Body of pancreas (tissue), 4 donors: Measurements from ENCODE around the gene SPAG5. TPM values are rescaled to one million over a fixed set of nuclear protein-coding genes. Genes with fewer than 3 reads are reported as not detected.

ENCODE experiments used
- ATAC-seq: fragments of 150-250 bp; one replicate; pipeline ENCODE4 v1.9.1; 2016
- DNase-seq, 4 donors: peaks; one replicate each; pipeline ENCODE4 v3.0.0-alpha.2; 2019
- H3K27ac ChIP-seq, 4 donors: fragments of 200-600 bp; sonication (generic); 1 replicate in 3 of 4; 2 replicates in 1 of 4; pipeline versions ENCODE4 v1.5.1 to v1.6.1; 2016 to 2019; ENCODE audit warnings: mild to moderate bottlenecking in 1 of 4, mixed read lengths in 1 of 4, moderate library complexity in 1 of 4
- H3K27me3 ChIP-seq, 2 donors: fragments of 200-600 bp; sonication (generic); one replicate each; pipeline ENCODE4 v1.6.0; 2016; ENCODE audit warnings: mild to moderate bottlenecking in 1 of 2
- H3K36me3 ChIP-seq, 2 donors: fragments of 200-600 bp; sonication (generic); replicated peaks in 1 of 2; 2 replicates each; pipeline ENCODE4 v1.5.1; 2016; ENCODE audit warnings: low read depth in 2 of 2; ENCODE audit not compliant: insufficient read depth in 1 of 2
- H3K4me1 ChIP-seq: fragments of 200-600 bp; sonication (generic); one replicate; pipeline ENCODE4 v1.6.0; 2016
- H3K4me3 ChIP-seq, 2 donors: fragments of 200-600 bp; sonication (generic); 1 replicate in 1 of 2; 2 replicates in 1 of 2; pipeline ENCODE4 v1.5.1; 2016 to 2019
- H3K9me3 ChIP-seq, 3 donors: fragments of 200-600 bp; sonication (generic); 1 replicate in 2 of 3; 2 replicates in 1 of 3; pipeline ENCODE4 v1.5.1; 2016
- POLR2A ChIP-seq, 3 donors: fragments of 450-650 bp; IDR thresholded peaks; one replicate each; pipeline ENCODE4 v1.6.1; 2016; ENCODE audit warnings: antibody characterized with exemption in 3 of 3, mild to moderate bottlenecking in 2 of 3
- WGBS, 2 donors: methylation state at CpG; one replicate each; pipeline ENCODE4 v1.1.5; 2017; 5-methylcytosine and 5-hydroxymethylcytosine counted together
- intact Hi-C: fragments of 100-400 bp; cut with DNase I; formaldehyde crosslinking; loops from one replicate; pipeline ENCODE4 v1.15.1; 2023
- total RNA-seq, 2 donors: library from RNA; depleted of rRNA; stranded (reverse); fragments of >200 nt; gene quantifications; one replicate each; pipeline ENCODE4 v1.1.0, GENCODE V29; 2016
- TF ChIP-seq, protein P1 (sequence below), 7 experiments: fragments of 450-650 bp in 4 of 7; fragments of 200-600 bp in 3 of 7; sonication (generic) in 3 of 7; IDR thresholded peaks; one replicate each; pipeline ENCODE4 v1.5.1; 2016 to 2019; ENCODE audit warnings: antibody characterized with exemption in 7 of 7

SPAG5 gene
- total RNA-seq, 2 donors from 2014 or later: 3.1 TPM; not detected in 1

DNA sequence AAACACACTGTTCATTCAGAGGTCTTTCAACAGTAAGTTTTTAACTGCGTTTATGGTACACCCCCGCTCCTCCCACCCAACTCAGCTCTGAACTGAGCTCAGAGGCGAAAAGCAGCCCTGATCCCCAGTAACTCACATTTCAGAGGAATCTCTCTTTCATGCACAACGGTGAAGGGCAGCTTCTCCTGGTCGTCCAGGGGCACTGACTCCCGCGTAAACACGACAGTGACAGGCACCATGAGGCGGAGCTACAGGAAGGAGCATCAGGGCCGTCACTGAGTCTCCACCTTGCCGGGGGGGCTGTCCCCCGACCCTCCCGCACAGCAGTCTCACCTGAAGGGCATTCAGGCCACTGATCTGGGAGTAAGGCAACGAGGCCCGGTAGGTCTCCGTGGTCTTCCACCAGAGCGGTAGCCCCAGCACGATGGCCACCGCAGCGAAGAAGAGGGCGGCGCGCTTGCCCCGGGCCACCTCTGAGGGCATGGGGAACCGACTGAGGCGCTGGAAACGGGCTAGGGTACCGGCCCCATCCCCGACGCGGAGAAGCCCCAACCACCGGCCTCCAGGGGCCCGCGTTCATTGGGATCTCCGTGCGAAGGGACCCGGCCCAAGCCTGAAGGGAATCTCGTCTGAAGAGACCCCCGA is 28.0 kb downstream of the SPAG5 start:
- intact Hi-C loops: no loop called here
- TF ChIP-seq, protein P1, sequence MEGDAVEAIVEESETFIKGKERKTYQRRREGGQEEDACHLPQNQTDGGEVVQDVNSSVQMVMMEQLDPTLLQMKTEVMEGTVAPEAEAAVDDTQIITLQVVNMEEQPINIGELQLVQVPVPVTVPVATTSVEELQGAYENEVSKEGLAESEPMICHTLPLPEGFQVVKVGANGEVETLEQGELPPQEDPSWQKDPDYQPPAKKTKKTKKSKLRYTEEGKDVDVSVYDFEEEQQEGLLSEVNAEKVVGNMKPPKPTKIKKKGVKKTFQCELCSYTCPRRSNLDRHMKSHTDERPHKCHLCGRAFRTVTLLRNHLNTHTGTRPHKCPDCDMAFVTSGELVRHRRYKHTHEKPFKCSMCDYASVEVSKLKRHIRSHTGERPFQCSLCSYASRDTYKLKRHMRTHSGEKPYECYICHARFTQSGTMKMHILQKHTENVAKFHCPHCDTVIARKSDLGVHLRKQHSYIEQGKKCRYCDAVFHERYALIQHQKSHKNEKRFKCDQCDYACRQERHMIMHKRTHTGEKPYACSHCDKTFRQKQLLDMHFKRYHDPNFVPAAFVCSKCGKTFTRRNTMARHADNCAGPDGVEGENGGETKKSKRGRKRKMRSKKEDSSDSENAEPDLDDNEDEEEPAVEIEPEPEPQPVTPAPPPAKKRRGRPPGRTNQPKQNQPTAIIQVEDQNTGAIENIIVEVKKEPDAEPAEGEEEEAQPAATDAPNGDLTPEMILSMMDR (IDR thresholded peaks at IDR 0.05): no peak
- ATAC-seq: peak; percentile 13
- no peaks in the 10 kb centered on the region for H3K27me3 ChIP-seq
- peak overlapping the region; percentile 61 to 75 for H3K4me3 ChIP-seq
- 1% methylated on average over 21 to 37 of the region's 39 CpGs for WGBS, 2 donors
- peak in 3 of 4 donors; percentile 32 to 47 (median 45) for DNase-seq
- peak overlapping the region; percentile 18 to 85 (median 74) for H3K27ac ChIP-seq
- H3K4me1 ChIP-seq: peaks cover 20% of the 10 kb centered on the region
- H3K9me3 ChIP-seq: no peaks in the 10 kb centered on the region
- H3K36me3 ChIP-seq: no peaks in the 10 kb centered on the region

DNA sequence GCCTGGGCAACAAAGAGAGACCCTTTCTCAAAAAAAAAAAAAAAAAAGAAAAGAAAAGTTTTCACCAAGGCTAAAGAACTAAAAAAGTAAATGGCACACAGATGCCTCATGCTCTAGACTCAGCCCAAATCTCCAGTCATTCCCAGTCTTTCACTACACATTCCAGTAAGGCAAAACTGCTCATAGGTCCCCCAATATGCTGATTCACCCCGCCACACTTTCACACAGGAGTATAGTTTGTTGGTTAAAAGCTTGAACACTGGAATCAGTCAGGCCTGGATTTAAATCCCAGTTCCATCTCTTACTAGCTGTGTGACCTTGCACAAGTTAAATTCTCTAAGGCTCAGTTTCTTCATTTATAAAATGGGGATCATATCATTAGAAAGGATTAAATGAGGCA is 29.4 kb downstream of the SPAG5 start:
- no peak for DNase-seq
- WGBS, 2 donors: 86 to 100% methylated on average over 1 of the region's 1 CpG

DNA sequence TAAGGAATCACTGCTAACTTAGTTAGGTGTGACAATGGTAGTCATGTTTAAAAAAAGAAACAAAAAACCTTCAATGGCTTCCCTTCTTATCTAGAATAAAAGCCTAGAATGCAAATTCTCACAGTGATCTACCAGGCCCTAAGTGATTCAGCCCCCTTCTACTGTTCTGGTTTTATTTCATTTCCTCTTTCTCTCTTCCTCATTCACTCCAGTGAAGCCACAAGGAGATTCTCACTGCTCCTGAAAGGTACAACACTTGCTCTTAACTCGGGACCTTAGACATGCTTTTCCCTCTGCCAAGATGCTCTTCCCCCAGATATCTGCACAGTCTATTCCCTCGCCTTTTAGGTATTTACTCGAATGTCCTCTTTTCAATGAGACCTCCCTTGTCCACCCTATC is 31.2 kb downstream of the SPAG5 start:
- 77 to 86% methylated on average over 3 of the region's 3 CpGs for WGBS, 2 donors
- Histone ChIP-seq H3K36me3 (no peaks in the 10 kb centered on the region), H3K4me1 (peaks cover 26% of the 10 kb centered on the region), H3K27me3 (no peaks in the 10 kb centered on the region), H3K9me3 (no peaks in the 10 kb centered on the region), H3K4me3 (no peak overlapping the region), H3K27ac (no peak overlapping the region)
- ATAC-seq (no peak), DNase-seq (no peak)
- no peak for TF ChIP-seq POLR2A (IDR thresholded peaks at IDR 0.05)
- TF ChIP-seq, protein P1 (IDR thresholded peaks at IDR 0.05): no peak
- intact Hi-C loops: no loop called here

More for the DNA sequence above, 29.4 kb downstream of the SPAG5 start:
- Histone ChIP-seq H3K36me3 (no peaks in the 10 kb centered on the region), H3K4me1 (peaks cover 20% of the 10 kb centered on the region), H3K27me3 (no peaks in the 10 kb centered on the region), H3K4me3 (no peak overlapping the region), H3K27ac (no peak overlapping the region), H3K9me3 (no peaks in the 10 kb centered on the region)
- intact Hi-C loops: no loop called here
- no peak for ATAC-seq
- TF ChIP-seq POLR2A (IDR thresholded peaks at IDR 0.05): no peak
- TF ChIP-seq, protein P1 (IDR thresholded peaks at IDR 0.05): no peak

DNA sequence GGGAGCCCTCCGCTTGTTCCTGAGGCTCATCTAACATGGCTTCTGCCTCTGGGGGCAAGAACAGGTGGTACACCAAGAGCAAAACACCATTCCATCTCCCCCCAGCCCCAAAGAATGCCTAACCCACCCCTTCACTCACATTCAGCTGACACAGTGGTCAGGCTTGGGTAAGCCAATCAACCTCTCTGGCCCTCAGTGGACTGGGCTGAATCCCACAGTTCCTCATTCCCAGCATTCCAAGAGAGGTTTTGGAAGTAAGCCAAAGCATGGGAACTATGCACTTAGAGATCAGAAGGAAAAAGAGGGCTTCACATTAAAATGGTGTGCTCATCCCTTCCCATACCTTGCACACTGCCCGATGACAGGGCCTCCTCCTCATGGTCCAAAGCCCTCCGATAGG is 35.4 kb downstream of the SPAG5 start:
- ATAC-seq: peak; percentile 76
- TF ChIP-seq POLR2A (IDR thresholded peaks at IDR 0.05): no peak
- TF ChIP-seq, protein P1 (IDR thresholded peaks at IDR 0.05): no peak
- DNase-seq: peak in 1 of 4 donors; percentile 47
- H3K4me1 ChIP-seq: peaks cover 6% of the 10 kb centered on the region
- H3K27ac ChIP-seq: peak overlapping the region in 2 of 4 donors; percentile 48 to 58
- no peaks in the 10 kb centered on the region for H3K9me3 ChIP-seq
- H3K4me3 ChIP-seq: no peak overlapping the region
- 73 to 80% methylated on average over 3 of the region's 3 CpGs for WGBS, 2 donors
- H3K36me3 ChIP-seq: peaks cover 0 to 8% of the 10 kb centered on the region in 2 donors
- H3K27me3 ChIP-seq: no peaks in the 10 kb centered on the region
- intact Hi-C loops: no loop called here

DNA sequence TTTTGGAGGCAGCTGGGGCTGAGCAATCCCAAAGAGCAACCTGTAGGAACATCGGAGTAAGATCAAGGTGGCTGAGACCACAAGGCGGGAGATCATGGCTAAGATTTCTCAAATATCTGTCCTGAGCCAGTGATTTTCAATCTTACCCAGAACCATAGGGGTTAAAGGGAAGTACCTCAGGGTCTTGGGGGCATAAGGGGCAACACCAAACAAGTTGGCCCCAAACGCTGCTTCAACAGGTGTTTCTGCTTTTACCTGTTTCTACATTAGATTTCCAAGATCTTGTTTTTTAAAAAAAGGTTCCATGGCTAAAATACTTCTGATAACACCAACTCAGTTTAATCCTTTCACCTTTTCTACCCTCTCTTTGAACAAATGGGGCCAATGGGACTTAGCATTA is 43.8 kb downstream of the SPAG5 start:
- H3K9me3 ChIP-seq: no peaks in the 10 kb centered on the region
- H3K36me3 ChIP-seq: peaks cover 0 to 16% of the 10 kb centered on the region in 2 donors
- DNase-seq (no peak), ATAC-seq (no peak)
- peaks cover 28% of the 10 kb centered on the region for H3K4me1 ChIP-seq
- intact Hi-C loops: no loop called here
- no peak overlapping the region for H3K4me3 ChIP-seq
- no peak overlapping the region for H3K27ac ChIP-seq
- no peaks in the 10 kb centered on the region for H3K27me3 ChIP-seq
- TF ChIP-seq POLR2A (IDR thresholded peaks at IDR 0.05): no peak
- TF ChIP-seq, protein P1 (IDR thresholded peaks at IDR 0.05): no peak
- 96 to 97% methylated on average over 3 of the region's 3 CpGs for WGBS, 2 donors
